H9 (cell line): ENCODE results near the gene DNAJC21. TPM values are rescaled to one million over a fixed set of nuclear protein-coding genes. Genes with fewer than 3 reads are reported as not detected.

ENCODE experiments used
- DNase-seq: peaks from one replicate; pipeline ENCODE4 v3.0.0-alpha.2; 2017
- H2AFZ ChIP-seq: one replicate; pipeline ENCODE4 v1.6.1; 2013; ENCODE audit warnings: mild to moderate bottlenecking, low read length, control low read depth, moderate library complexity
- H2AK5ac ChIP-seq: 2 replicates; pipeline ENCODE4 v1.6.1; 2013; ENCODE audit warnings: low read length, control low read depth, mixed read lengths; ENCODE audit not compliant: insufficient read length
- H2BK120ac ChIP-seq: one replicate; pipeline ENCODE4 v1.6.1; 2013; ENCODE audit warnings: low read depth, mild to moderate bottlenecking, low read length, control low read depth, inconsistent platforms; ENCODE audit not compliant: poor library complexity, severe bottlenecking
- H2BK12ac ChIP-seq: 2 replicates; pipeline ENCODE4 v1.6.1; 2013; ENCODE audit warnings: low read length, control low read depth, mixed read lengths, low read depth; ENCODE audit not compliant: insufficient read length
- H2BK15ac ChIP-seq: 2 replicates; pipeline ENCODE4 v1.6.1; 2013; ENCODE audit warnings: low read depth, low read length, control low read depth
- H2BK20ac ChIP-seq: one replicate; pipeline ENCODE4 v1.6.1; 2013; ENCODE audit warnings: low read depth, mild to moderate bottlenecking, low read length, control low read depth, inconsistent platforms; ENCODE audit not compliant: poor library complexity, severe bottlenecking
- H2BK5ac ChIP-seq: 2 replicates; pipeline ENCODE4 v1.6.1; 2013; ENCODE audit warnings: low read length, control low read depth, mixed read lengths; ENCODE audit not compliant: insufficient read length
- H3K14ac ChIP-seq: 2 replicates; pipeline ENCODE4 v1.6.1; 2013; ENCODE audit warnings: low read length, control low read depth; ENCODE audit not compliant: insufficient read depth
- H3K18ac ChIP-seq: 2 replicates; pipeline ENCODE4 v1.6.1; 2013; ENCODE audit warnings: low read depth, mild to moderate bottlenecking, mixed read lengths, low read length, control low read depth; ENCODE audit not compliant: insufficient read length
- H3K23ac ChIP-seq: 2 replicates; pipeline ENCODE4 v1.6.1; 2013; ENCODE audit warnings: low read length, control low read depth, mixed read lengths, low read depth; ENCODE audit not compliant: insufficient read length
- H3K23me2 ChIP-seq: 2 replicates; pipeline ENCODE4 v1.6.1; 2013; ENCODE audit warnings: low read depth, mild to moderate bottlenecking, mixed read lengths, low read length, control low read depth; ENCODE audit not compliant: insufficient read length, poor library complexity, severe bottlenecking
- H3K27ac ChIP-seq: 2 replicates; pipeline ENCODE4 v1.5.1; 2013; ENCODE audit warnings: low read length, control low read depth, mixed read lengths, low read depth; ENCODE audit not compliant: insufficient read length
- H3K27me3 ChIP-seq: 2 replicates; pipeline ENCODE4 v1.6.1; 2013; ENCODE audit warnings: low read length, control low read depth, inconsistent platforms; ENCODE audit not compliant: insufficient read depth
- H3K4ac ChIP-seq: 2 replicates; pipeline ENCODE4 v1.6.1; 2013; ENCODE audit warnings: low read depth, mild to moderate bottlenecking, control low read depth, inconsistent platforms, low read length, moderate library complexity
- H3K4me1 ChIP-seq: 2 replicates; pipeline ENCODE4 v1.6.1; 2013; ENCODE audit warnings: low read length, control low read depth, inconsistent platforms; ENCODE audit not compliant: insufficient read depth
- H3K4me2 ChIP-seq: 2 replicates; pipeline ENCODE4 v1.6.1; 2013; ENCODE audit warnings: low read length, control low read depth, mixed read lengths; ENCODE audit not compliant: insufficient read length, insufficient read depth
- H3K56ac ChIP-seq: 2 replicates; pipeline ENCODE4 v1.6.1; 2013; ENCODE audit warnings: low read depth, mild to moderate bottlenecking, mixed read lengths, low read length, control low read depth; ENCODE audit not compliant: insufficient read length
- H3K79me1 ChIP-seq: 2 replicates; pipeline ENCODE4 v1.6.1; 2013; ENCODE audit warnings: low read depth, mild to moderate bottlenecking, moderate library complexity, low read length, control low read depth, inconsistent platforms; ENCODE audit not compliant: insufficient read depth, poor library complexity, severe bottlenecking
- H3K79me2 ChIP-seq: 2 replicates; pipeline ENCODE4 v1.6.1; 2013; ENCODE audit warnings: low read length, control low read depth, inconsistent platforms; ENCODE audit not compliant: insufficient read depth
- H3K9ac ChIP-seq: 2 replicates; pipeline ENCODE4 v1.6.1; 2013; ENCODE audit warnings: low read length, control low read depth, mixed read lengths; ENCODE audit not compliant: insufficient read length; ENCODE audit errors: extremely low read depth
- H3K9me3 ChIP-seq: one replicate; pipeline ENCODE4 v1.6.1; 2013; ENCODE audit warnings: low read depth, low read length, inconsistent platforms; ENCODE audit not compliant: control insufficient read depth
- H3T11ph ChIP-seq: one replicate; pipeline ENCODE4 v1.6.1; 2013; ENCODE audit warnings: mild to moderate bottlenecking, low read length, control low read depth, inconsistent platforms
- H4K20me1 ChIP-seq: one replicate; pipeline ENCODE4 v1.6.1; 2013; ENCODE audit not compliant: control insufficient read depth, insufficient read length, insufficient read depth
- H4K5ac ChIP-seq: 2 replicates; pipeline ENCODE4 v1.6.1; 2013; ENCODE audit warnings: low read depth, mild to moderate bottlenecking, mixed read lengths, low read length, control low read depth; ENCODE audit not compliant: insufficient read length
- H4K8ac ChIP-seq: replicated peaks from 2 replicates; pipeline ENCODE4 v1.6.1; 2013; ENCODE audit warnings: low read length, control low read depth, mixed read lengths, low read depth; ENCODE audit not compliant: insufficient read length
- H4K91ac ChIP-seq: 2 replicates; pipeline ENCODE4 v1.6.1; 2013; ENCODE audit warnings: low read depth, mild to moderate bottlenecking, moderate library complexity, mixed read lengths, low read length, control low read depth; ENCODE audit not compliant: insufficient read length
- H3K27ac Mint-ChIP-seq, 3 experiments: 2 replicates in 2 of 3; 3 replicates in 1 of 3; pipeline ENCODE4 v1.8.0; 2020 to 2021; ENCODE audit warnings: mixed read lengths in 3 of 3, mild to moderate bottlenecking in 1 of 3, moderate library complexity in 1 of 3
- H3K27me3 Mint-ChIP-seq: 2 replicates; pipeline ENCODE4 v1.8.0; 2021; ENCODE audit warnings: low read depth, mild to moderate bottlenecking, moderate library complexity, mixed read lengths
- H3K36me3 Mint-ChIP-seq, 3 experiments: 2 replicates in 2 of 3; 3 replicates in 1 of 3; pipeline ENCODE4 v1.8.0; 2020 to 2021; ENCODE audit warnings: low read depth in 3 of 3, mixed read lengths in 3 of 3; ENCODE audit not compliant: insufficient read depth in 1 of 3
- H3K4me1 Mint-ChIP-seq, 2 experiments: 2 replicates each; pipeline ENCODE4 v1.8.0; 2020; ENCODE audit warnings: mixed read lengths in 2 of 2
- H3K4me3 Mint-ChIP-seq, 2 experiments: 2 replicates in 1 of 2; 3 replicates in 1 of 2; pipeline ENCODE4 v1.8.0; 2020 to 2021; ENCODE audit warnings: mild to moderate bottlenecking in 2 of 2, mixed read lengths in 2 of 2, moderate library complexity in 1 of 2
- H3K9me3 Mint-ChIP-seq, 2 experiments: 2 replicates in 1 of 2; 3 replicates in 1 of 2; pipeline ENCODE4 v1.8.0; 2020; ENCODE audit warnings: mild to moderate bottlenecking in 2 of 2, mixed read lengths in 2 of 2, moderate library complexity in 1 of 2
- CTCF ChIP-seq: fragments of 200-600 bp; sonication (generic); conservative IDR thresholded peaks from 3 replicates; pipeline ENCODE4 v1.8.0; 2021; ENCODE audit warnings: antibody characterized with exemption, mild to moderate bottlenecking
- WGBS: extraction: QIAGEN DNeasy Blood & Tissue Kit; methylation state at CpG from one replicate; pipeline ENCODE4 v1.1.7; 2013; ENCODE audit warnings: missing lambda C conversion rate, low lambda C conversion rate, mixed read lengths; ENCODE audit not compliant: insufficient read length; ENCODE audit errors: extremely low coverage; 5-methylcytosine and 5-hydroxymethylcytosine counted together
- total RNA-seq: library from RNA; stranded (reverse); gene quantifications from 2 replicates; pipeline ENCODE4 v1.2.1, GENCODE V29; 2021

DNAJC21 gene
- total RNA-seq, 1 experiment from 2014 or later: 50.4 TPM

- no peak overlapping the region for H4K8ac ChIP-seq
- H3K4me1 ChIP-seq: no peaks in the 10 kb centered on the region
- H3T11ph ChIP-seq: no peak overlapping the region
- H2BK120ac ChIP-seq: no peak overlapping the region
- no peak overlapping the region for H4K91ac ChIP-seq
- no peak overlapping the region for H3K14ac ChIP-seq
- H3K9me3 ChIP-seq: no peaks in the 10 kb centered on the region
- Mint-ChIP-seq H3K4me1 (peaks cover 15 to 16% of the 10 kb centered on the region in 2 experiments), H3K9me3 (no peaks in the 10 kb centered on the region; a peak in 1 of 5 replicates), H3K27ac (peak overlapping the region in 1 of 3 experiments; percentile 87; a peak in 1 of 7 replicates), H3K27me3 (no peaks in the 10 kb centered on the region), H3K36me3 (peaks cover 28 to 56% (median 52%) of the 10 kb centered on the region in 3 experiments), H3K4me3 (no peak overlapping the region)
- peaks cover 3% of the 10 kb centered on the region; the same call in 1 of the 2 replicates for H3K79me2 ChIP-seq
- no peaks in the 10 kb centered on the region for H4K20me1 ChIP-seq
- no peak overlapping the region for H3K4me2 ChIP-seq
- no peak overlapping the region for H2BK5ac ChIP-seq
- H3K23me2 ChIP-seq: peaks cover 6% of the 10 kb centered on the region
- H2AK5ac ChIP-seq: no peak overlapping the region
- H4K5ac ChIP-seq: no peak overlapping the region
- H3K23ac ChIP-seq: no peak overlapping the region
- peaks cover 3% of the 10 kb centered on the region for H3K79me1 ChIP-seq
- H2BK12ac ChIP-seq: no peak overlapping the region
- no peak overlapping the region for H2AFZ ChIP-seq
- no peak overlapping the region for H3K4ac ChIP-seq
- no peak overlapping the region for H2BK20ac ChIP-seq
- no CpG with 5 or more reads among the region's 3 CpGs for WGBS
- no peak overlapping the region for H3K56ac ChIP-seq
- no peaks in the 10 kb centered on the region for H3K27me3 ChIP-seq
- no peak overlapping the region for H3K18ac ChIP-seq
- H2BK15ac ChIP-seq: no peak overlapping the region
- DNase-seq: no peak
- no peak overlapping the region for H3K27ac ChIP-seq
- no peak for TF ChIP-seq CTCF
- H3K9ac ChIP-seq: no peak overlapping the region
Observed at GRCh38 chr5:34926318-34926888, 3.0 kb upstream of the DNAJC21 start.
